Endodermal cell (in vitro differentiated cells): ENCODE data around the gene VASP. TPM values are rescaled to one million over a fixed set of nuclear protein-coding genes. Genes with fewer than 3 reads are reported as not detected.

Source experiments
- DNase-seq: peaks from one replicate; pipeline ENCODE4 v3.0.0-alpha.2; 2017
- H3K27ac ChIP-seq: 2 replicates; pipeline ENCODE4 v1.5.1; 2013; ENCODE audit warnings: mild to moderate bottlenecking, low read depth, low read length, moderate library complexity
- H3K27me3 ChIP-seq: 2 replicates; pipeline ENCODE4 v1.6.1; 2013; ENCODE audit warnings: mild to moderate bottlenecking, low read length, moderate library complexity; ENCODE audit not compliant: insufficient read depth, control insufficient read depth, poor library complexity, severe bottlenecking
- H3K36me3 ChIP-seq: 2 replicates; pipeline ENCODE4 v1.7.0; 2013; ENCODE audit warnings: mild to moderate bottlenecking, low read length, moderate library complexity; ENCODE audit not compliant: control insufficient read depth, insufficient read depth
- H3K4me1 ChIP-seq: one replicate; pipeline ENCODE4 v1.7.0; 2013; ENCODE audit warnings: low read length; ENCODE audit not compliant: control insufficient read depth, insufficient read depth
- H3K4me3 ChIP-seq: 2 replicates; pipeline ENCODE4 v1.5.1; 2013; ENCODE audit warnings: mild to moderate bottlenecking, low read length, moderate library complexity
- H3K9ac ChIP-seq: 2 replicates; pipeline ENCODE4 v1.6.1; 2013; ENCODE audit warnings: mild to moderate bottlenecking, low read length, moderate library complexity; ENCODE audit not compliant: poor library complexity, severe bottlenecking; ENCODE audit errors: extremely low read depth
- H3K9me3 ChIP-seq: 2 replicates; pipeline ENCODE4 v1.6.1; 2013; ENCODE audit warnings: mild to moderate bottlenecking, low read length, moderate library complexity; ENCODE audit not compliant: control insufficient read depth
- H3K27ac Mint-ChIP-seq: 2 replicates; pipeline ENCODE4 v1.8.0; 2020; ENCODE audit warnings: mixed read lengths
- H3K27me3 Mint-ChIP-seq: 2 replicates; pipeline ENCODE4 v1.8.0; 2021; ENCODE audit warnings: mild to moderate bottlenecking, mixed read lengths; ENCODE audit not compliant: insufficient read depth
- H3K36me3 Mint-ChIP-seq: 2 replicates; pipeline ENCODE4 v1.8.0; 2020; ENCODE audit warnings: low read depth, mixed read lengths
- H3K4me1 Mint-ChIP-seq: 2 replicates; pipeline ENCODE4 v1.8.0; 2020; ENCODE audit warnings: mixed read lengths
- H3K4me3 Mint-ChIP-seq: 2 replicates; pipeline ENCODE4 v1.8.0; 2020; ENCODE audit warnings: mild to moderate bottlenecking, moderate library complexity, mixed read lengths
- H3K9me3 Mint-ChIP-seq: 2 replicates; pipeline ENCODE4 v1.8.0; 2020; ENCODE audit warnings: mild to moderate bottlenecking, mixed read lengths
- WGBS, 2 experiments: methylation state at CpG; one replicate each; pipeline versions ENCODE4 v1.1.5 to v1.1.7; 2013; ENCODE audit warnings: missing lambda C conversion rate in 2 of 2, mixed read lengths in 1 of 2; ENCODE audit not compliant: insufficient coverage in 1 of 2, insufficient read length in 1 of 2; 5-methylcytosine and 5-hydroxymethylcytosine counted together
- total RNA-seq, 2 donors: library from RNA; stranded (reverse); fragmentation: NEBNext Ultra II Directional in 1 of 2; extraction: Animal tissue kit (Norgen Biotek cat#: 25700) in 1 of 2; gene quantifications; 2 replicates in 1 of 2; 3 replicates in 1 of 2; pipeline ENCODE4 v1.2.1, GENCODE V29; 2021
- TF ChIP-seq, protein P1 (sequence below): fragments of 200-600 bp; sonication (generic); conservative IDR thresholded peaks from 2 replicates; pipeline ENCODE4 v1.5.0; 2021; ENCODE audit warnings: antibody characterized with exemption, mild to moderate bottlenecking

The VASP gene
- total RNA-seq, 2 donors from 2014 or later = 134 to 144 TPM

DNA sequence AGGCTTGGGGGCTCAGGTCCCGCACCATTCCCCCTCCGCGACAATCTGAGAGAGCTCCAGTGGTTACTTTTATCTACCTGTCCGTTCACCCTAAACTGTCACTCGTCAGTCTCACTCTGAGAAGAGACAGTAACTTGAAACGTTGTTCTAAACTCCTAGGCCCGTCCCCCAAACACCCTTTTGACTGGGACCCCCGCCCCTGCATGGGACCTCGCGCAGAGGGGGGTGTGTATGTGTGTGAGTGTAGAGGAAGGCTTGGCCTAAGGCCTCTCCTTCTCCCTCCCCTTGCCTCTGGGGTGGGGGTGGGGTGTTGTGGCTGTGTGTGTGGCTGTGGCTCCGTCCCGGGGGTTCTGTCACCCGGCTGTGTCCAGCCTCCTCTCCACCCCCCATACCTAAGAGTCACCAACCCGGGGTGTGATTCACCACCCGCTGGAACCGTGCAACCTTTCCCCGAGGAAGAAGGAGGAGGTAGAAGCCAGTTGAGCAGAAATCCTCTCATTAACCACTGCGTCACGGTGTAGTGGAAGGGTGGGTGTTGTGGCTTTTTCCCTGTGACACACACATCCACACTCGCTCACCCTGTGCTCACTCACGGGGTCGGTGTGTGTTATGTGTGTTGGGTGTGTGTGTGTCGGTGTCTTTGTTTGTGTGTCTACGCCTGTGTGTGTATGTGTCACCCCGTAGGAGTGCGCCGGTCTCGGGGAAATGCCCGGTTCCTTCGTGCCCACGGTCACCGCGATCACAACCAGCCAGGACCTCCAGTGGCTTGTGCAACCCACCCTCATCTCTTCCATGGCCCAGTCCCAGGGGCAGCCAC is 37.1 kb upstream of the VASP start:
- no peaks in the 10 kb centered on the region for H3K36me3 ChIP-seq
- no peaks in the 10 kb centered on the region for H3K9me3 ChIP-seq
- no peak for DNase-seq
- H3K4me1 Mint-ChIP-seq = peaks cover 12% of the 10 kb centered on the region
- 50 to 71% methylated on average over 7 to 24 of the region's 33 CpGs for WGBS, 2 experiments
- H3K27me3 Mint-ChIP-seq = peaks cover 10% of the 10 kb centered on the region
- TF ChIP-seq, protein P1, sequence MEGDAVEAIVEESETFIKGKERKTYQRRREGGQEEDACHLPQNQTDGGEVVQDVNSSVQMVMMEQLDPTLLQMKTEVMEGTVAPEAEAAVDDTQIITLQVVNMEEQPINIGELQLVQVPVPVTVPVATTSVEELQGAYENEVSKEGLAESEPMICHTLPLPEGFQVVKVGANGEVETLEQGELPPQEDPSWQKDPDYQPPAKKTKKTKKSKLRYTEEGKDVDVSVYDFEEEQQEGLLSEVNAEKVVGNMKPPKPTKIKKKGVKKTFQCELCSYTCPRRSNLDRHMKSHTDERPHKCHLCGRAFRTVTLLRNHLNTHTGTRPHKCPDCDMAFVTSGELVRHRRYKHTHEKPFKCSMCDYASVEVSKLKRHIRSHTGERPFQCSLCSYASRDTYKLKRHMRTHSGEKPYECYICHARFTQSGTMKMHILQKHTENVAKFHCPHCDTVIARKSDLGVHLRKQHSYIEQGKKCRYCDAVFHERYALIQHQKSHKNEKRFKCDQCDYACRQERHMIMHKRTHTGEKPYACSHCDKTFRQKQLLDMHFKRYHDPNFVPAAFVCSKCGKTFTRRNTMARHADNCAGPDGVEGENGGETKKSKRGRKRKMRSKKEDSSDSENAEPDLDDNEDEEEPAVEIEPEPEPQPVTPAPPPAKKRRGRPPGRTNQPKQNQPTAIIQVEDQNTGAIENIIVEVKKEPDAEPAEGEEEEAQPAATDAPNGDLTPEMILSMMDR = no peak
- peak overlapping the region; percentile 92 for H3K4me3 ChIP-seq
- peaks cover 13% of the 10 kb centered on the region for H3K27me3 ChIP-seq
- no peak overlapping the region for H3K27ac ChIP-seq
- H3K4me1 ChIP-seq = no peaks in the 10 kb centered on the region
- H3K4me3 Mint-ChIP-seq = peak overlapping the region; percentile 77
- peak overlapping the region; percentile 95 for H3K9ac ChIP-seq
- H3K36me3 Mint-ChIP-seq = no peaks in the 10 kb centered on the region
- peak overlapping the region; percentile 98 for H3K27ac Mint-ChIP-seq
- no peaks in the 10 kb centered on the region for H3K9me3 Mint-ChIP-seq

DNA sequence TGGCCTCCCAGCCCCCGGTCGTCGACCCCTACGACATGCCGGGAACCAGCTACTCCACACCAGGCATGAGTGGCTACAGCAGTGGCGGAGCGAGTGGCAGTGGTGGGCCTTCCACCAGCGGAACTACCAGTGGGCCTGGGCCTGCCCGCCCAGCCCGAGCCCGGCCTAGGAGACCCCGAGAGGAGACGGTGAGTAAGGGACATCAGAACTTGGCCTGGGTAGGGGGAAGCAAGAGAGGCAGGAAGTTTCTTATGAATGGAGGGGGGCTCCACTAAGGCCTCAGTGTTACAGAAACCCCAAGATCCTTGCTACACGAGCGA is 36.6 kb upstream of the VASP start:
- WGBS, 2 experiments = 95 to 98% methylated on average over 7 to 15 of the region's 15 CpGs
- peaks cover 13% of the 10 kb centered on the region for H3K27me3 ChIP-seq
- no peaks in the 10 kb centered on the region for H3K36me3 Mint-ChIP-seq
- peaks cover 12% of the 10 kb centered on the region for H3K4me1 Mint-ChIP-seq
- no peak overlapping the region for H3K9ac ChIP-seq
- TF ChIP-seq, protein P1 = no peak
- no peak overlapping the region for H3K27ac Mint-ChIP-seq
- H3K4me3 ChIP-seq = no peak overlapping the region
- H3K27me3 Mint-ChIP-seq = peaks cover 10% of the 10 kb centered on the region
- no peaks in the 10 kb centered on the region for H3K36me3 ChIP-seq
- no peaks in the 10 kb centered on the region for H3K9me3 Mint-ChIP-seq
- no peaks in the 10 kb centered on the region for H3K4me1 ChIP-seq
- H3K9me3 ChIP-seq = no peaks in the 10 kb centered on the region
- H3K27ac ChIP-seq = no peak overlapping the region
- no peak for DNase-seq
- H3K4me3 Mint-ChIP-seq = no peak overlapping the region

DNA sequence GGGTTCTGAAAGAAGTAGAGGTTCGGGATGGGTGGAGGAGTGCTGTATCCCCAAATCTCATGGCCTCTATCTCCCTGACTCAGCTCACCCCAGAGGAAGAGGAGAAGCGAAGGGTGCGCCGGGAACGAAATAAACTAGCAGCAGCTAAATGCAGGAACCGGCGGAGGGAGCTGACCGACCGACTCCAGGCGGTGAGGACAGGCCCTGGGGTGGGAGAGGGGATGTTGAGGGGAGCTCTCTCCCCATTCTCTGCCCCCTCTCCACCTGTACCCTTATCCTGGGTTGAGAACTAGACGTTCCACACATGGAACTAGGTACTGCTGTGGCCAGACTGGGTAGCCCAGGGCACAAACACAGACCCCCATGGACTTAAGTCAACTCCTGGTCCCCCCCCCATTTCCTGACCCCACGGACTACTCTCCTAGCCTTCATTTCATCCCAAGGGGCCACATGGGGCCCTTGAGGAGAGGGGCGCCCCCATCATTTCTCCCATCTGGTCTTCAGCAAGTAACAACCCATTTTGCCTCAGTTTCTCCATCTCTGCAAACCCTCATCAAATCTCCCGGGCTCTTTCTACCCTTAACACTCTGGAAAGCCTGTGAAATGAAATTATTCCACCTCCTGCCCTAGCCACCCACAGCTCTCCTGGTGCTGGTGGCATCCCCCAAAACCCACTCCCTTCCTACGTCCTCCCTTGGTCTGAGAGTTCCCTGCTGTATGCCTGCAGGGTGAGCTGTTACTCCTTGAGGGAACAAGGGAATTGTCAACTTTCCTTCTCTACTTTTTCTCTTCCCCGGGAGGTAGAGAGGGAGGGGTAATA is 36.0 kb upstream of the VASP start:
- no peak overlapping the region for H3K9ac ChIP-seq
- WGBS, 2 experiments = 68 to 88% methylated on average over 3 to 13 of the region's 16 CpGs
- no peak overlapping the region for H3K27ac ChIP-seq
- Mint-ChIP-seq H3K27me3 (peaks cover 10% of the 10 kb centered on the region), H3K36me3 (no peaks in the 10 kb centered on the region), H3K4me1 (peaks cover 12% of the 10 kb centered on the region), H3K4me3 (no peak overlapping the region), H3K27ac (no peak overlapping the region), H3K9me3 (no peaks in the 10 kb centered on the region)
- H3K36me3 ChIP-seq = no peaks in the 10 kb centered on the region
- DNase-seq = no peak
- H3K4me1 ChIP-seq = no peaks in the 10 kb centered on the region
- H3K27me3 ChIP-seq = peaks cover 13% of the 10 kb centered on the region
- H3K9me3 ChIP-seq = no peaks in the 10 kb centered on the region
- TF ChIP-seq, protein P1 = no peak
- no peak overlapping the region for H3K4me3 ChIP-seq
